HG03196 (cell line): ENCODE measurements around the gene LY6G5B.

Experiments used
- ATAC-seq: cut with Tn5 transposase; IDR thresholded peaks from one replicate; pipeline ENCODE4 v1.9.1; 2021; ENCODE audit not compliant: unreplicated experiment

The LY6G5B gene

DNA sequence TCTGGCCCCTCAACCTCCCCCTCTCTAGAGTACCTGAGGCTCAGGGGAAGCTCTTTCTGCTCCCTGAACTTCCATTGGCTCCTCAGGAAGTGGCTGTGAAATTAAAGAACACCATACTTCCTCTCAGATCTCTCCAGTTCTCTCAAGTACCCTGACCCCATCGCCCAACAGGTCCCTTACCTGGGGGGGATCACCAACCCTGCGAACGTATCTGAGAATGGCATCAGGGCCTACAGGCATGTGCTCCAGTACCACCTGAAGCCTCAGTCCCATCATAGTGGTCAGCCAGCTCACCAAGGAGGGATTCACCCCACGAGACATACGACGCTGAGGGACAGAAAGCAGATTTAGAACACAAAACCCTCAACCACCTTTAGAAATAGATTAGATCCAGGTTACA, 29.2 kb upstream of the LY6G5B start:
- ATAC-seq, result no peak

DNA sequence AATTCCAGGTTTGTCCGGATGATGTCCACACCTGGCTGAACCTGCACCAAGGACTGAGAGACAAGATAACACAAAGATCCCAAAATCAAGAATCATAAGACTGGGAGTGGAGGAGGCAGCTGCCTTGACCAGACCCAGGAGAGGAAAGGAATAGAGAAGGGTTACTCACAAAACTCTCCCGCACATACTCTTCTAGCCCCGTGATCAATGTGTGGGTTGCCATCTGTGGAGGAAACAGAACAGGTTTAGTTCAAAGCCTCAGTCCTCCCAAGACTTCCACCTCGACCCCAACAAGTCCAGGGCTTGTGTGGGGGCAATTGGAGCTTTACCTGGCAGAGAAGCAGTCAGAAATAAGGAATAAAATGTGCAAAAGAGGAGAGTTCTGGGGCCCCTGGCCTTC, 28.4 kb upstream of the LY6G5B start:
- ATAC-seq, result no peak

DNA sequence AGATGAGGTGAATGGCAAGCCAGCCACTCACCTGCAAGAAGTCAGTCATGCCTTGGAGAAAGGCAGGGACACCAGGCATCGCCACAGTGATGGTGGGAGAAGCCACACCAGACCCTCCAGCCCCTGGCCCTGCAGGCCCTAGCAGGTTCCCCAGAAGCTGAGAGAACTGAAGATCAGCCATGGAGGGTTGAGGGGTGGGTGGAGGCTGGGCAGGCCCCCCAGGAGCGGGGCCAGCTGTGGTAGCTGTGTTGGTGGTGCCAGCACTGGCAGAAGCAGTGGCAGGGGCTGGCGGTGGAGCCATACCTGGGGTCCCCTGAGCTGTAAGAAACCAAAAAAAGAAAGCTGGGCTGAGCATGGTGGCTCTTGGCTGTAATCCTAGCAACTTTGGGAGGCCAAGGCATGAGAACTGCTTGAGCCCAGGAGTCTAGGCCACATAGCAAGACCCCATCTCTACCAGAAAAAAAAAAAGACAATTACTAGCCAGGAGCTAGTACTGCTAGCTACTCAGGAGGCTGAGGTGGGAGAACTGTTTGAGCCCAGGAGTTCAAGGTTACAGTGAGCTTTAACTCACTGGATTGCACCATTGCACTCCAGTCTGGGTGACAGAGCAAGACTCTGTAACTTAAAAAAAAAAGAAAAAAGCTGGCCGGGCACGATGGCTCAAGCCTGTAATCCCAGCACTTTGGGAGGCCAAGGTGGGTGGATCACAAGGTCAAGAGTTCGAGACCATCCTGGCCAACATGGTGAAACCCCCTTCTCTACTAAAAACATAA, 26.8 kb upstream of the LY6G5B start:
- no peak for ATAC-seq

DNA sequence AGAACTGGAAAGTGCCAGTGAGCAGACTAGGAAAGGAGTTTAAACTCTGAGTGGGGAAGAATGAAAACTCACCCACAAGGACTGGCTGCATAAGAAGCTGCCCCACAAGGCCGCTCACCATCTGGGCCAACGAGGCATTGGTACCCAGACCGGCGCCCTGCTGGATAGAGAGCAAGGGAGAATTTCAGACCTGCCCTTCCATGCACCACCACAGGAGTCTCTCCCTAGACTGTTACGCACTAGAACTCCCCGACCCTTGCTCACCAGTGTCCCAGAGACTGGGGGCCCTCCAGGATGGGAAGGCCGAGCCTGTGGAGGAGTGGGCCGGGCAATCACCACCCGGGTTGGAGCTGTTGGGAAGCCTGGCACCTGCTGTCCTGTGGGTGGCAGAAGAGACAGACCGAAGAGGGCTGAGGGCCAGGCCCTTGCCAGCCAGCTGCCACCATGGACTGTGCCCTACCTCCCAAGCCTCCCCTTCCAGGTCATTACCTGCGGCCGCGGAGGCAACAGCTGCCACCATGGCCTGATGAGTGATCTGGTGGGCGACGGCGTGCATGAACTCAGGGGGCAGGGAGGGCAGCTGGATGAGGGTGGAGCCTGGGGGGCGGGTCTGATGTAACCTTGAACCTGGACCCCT, 25.8 kb upstream of the LY6G5B start:
- no peak for ATAC-seq

DNA sequence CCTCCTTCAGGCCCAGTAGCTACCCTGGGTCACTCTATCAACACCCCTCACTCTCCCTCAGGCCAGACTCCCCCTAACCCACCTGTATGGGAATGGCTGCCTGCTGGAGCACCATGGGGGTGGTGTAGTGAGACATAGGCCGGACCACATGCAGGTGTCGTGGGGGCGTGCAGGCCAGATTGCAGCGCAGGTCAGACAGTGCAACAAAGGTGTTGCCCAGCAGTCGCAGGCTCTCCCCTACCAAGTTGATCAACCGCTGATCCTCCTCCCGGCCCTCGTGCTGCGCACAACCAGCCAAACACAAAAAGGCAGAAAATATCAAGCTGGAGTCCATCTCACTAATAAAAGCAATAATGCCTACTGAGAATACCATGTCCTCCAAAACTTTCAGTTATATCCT, 24.5 kb upstream of the LY6G5B start:
- ATAC-seq, result no peak

DNA sequence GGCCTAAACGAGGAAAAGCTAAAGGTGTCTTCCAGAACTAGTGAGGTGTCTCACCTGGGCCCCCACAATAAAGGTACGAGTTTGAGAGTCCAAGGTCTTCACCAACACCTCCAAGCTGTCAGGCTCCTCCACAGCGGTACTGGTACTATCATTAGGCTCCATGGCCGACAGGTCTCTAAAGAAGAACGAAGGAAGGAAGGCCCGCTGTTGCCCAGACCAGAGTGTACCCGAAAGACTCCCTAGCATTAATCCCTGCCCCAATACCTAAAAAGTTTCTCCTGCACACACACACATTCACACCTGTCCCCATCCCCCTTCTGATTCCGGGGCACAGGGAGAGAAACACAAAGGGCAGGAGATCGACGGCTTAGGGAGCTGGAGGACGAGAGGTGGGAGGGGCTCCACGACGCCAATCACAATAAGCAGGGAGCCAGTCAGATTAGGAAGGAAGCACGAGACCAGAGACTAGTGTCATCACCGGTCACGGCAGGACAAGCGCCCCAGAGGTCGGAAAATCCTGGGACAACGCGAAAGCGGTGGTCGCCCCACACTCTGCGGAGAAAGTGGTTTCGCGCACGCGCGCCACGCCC, 18.1 kb upstream of the LY6G5B start:
- peak; percentile 26 for ATAC-seq

DNA sequence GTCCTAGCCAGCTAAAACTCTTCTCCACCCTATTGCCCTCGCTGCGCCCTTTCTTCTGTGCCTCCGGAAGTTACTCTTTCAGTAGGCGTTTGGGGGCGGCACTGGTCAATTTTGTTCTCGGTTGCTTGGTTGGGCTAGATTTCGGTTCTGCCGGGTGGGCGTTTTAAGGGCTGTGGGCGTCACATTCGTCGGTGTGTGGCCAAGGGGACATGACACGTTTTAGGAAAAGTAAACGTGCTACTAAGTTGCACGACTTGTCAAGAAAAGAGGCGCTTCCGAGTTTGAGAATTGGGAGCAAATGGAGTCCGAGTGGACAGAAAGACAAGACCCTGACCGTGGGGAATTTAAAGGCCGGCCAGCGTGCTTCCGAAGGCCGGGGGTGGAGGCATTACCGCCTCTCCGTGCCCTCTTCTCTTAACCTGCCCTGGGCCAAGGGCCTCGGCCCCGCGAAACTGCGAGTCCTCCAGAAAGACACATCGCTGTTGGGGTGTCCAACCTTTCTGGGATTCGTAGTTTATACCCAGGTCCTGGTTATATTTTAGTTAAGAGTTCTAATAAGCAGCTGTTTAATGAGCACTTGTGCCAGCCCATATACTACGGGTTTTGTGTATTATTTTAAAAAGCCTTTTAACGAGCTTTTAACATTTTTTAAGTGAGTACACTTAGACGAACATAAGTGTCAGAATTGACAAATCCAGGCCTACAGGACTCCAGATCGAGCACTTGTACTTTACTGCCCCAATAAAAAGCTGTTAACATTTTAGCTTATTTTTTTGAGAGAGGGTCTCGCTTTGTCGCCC, 16.7 kb upstream of the LY6G5B start:
- peak; percentile 64 for ATAC-seq

DNA sequence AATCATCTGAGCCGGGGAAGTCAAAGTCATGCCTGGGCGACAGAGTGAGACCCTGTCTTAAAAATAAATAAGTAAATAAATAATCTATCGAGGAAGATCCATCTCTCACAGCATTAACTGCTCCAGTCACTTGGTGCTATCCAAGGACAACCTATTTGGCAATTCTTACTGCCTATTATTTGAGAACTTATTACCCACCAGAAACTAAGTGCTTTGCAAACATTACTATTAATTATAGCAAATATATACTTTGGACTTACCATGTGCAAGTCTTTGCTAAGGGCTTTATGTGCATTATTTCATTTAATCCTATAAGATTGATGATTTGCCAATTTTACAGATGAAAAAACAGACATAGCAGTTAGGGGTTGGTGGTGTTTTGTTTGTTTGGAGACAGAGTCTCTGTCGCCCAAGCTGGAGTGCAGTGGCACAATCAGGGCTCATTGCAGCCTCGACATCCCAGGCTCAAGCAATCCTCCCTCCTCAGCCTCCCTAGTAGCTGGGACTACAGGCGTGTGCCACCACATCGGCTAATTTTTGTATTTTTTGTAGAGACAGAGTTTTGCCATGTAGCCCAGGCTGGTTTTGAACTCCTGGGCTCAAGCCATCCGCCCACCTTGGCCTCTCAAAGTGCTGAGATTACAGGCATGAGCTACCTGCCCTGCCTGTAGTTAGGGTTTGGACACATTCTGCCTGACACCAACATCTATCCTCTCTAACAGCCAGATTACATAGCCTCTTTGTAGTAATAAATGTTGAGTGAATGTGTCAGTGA, 15.0 kb upstream of the LY6G5B start:
- ATAC-seq, result no peak

DNA sequence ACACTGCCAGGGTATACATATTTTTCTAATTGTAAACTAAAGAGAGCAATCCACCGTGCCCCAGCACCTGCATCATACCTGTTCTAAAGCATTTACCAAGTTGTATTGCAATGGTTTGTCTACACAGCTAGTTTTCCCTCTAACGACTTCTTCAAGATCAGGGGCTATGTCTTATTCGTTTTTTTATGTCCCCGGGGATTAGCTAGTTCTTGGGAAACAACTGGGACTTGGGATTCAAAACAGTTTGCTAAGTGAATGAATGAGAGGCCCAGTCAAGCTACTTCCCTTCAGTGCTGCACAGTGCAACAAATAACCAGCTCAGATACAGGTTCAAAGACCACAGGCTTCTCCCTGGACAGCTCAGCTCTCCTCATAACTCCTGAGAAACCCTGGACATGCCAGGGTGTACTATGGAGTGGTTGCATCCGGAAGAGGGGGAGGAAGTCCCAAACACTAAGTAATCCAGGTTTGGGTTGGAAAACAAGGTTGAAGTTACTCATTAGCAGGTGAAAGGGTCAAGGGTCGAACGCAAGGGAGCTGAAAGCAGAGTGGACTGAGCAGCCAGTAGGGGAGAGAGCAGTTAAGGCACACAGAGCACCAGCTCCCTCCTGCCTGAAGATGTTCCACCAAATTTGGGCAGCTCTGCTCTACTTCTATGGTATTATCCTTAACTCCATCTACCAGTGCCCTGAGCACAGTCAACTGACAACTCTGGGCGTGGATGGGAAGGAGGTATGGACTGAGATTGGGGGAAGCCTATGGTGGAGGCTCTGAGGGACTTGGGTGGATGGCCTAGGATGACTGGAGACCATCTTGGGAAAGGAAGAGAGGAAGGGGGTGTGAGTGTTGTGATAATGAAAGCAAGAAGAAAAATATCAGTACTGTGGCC, 14.2 kb upstream of the LY6G5B start, which contains the start of gene APOM:
Gene APOM, plus strand, starts transcription at position 546 of the 889 bp plus-strand sequence. Its CDS starts 73 bp downstream, at position 619.
- no peak for ATAC-seq

DNA sequence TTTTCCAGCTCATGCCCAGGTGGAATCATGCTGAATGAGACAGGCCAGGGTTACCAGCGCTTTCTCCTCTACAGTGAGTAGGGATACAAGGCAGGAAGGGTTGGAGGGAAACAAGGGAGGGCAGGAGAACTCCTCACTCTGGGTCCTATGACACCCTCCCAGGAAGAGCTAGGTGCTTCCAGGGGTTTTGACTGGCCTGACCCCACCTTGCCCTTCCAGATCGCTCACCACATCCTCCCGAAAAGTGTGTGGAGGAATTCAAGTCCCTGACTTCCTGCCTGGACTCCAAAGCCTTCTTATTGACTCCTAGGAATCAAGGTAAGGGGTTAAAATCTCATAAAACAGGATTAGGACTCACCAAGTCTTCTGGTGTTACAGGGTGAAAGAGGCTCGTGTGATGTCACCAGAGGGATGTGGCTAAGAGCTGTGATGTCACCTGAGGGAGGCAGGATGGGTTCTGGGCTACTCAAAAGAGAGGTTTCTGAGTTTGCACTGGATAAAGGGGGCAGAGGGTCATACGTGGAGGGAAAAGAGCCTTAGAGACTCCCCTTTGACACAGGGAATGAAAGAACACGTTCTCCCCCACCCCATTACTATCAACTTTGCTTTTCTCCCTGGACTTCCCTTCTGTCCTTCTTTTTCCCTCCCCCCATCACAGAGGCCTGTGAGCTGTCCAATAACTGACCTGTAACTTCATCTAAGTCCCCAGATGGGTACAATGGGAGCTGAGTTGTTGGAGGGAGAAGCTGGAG, 12.2 kb upstream of the LY6G5B start:
- ATAC-seq, result no peak

DNA sequence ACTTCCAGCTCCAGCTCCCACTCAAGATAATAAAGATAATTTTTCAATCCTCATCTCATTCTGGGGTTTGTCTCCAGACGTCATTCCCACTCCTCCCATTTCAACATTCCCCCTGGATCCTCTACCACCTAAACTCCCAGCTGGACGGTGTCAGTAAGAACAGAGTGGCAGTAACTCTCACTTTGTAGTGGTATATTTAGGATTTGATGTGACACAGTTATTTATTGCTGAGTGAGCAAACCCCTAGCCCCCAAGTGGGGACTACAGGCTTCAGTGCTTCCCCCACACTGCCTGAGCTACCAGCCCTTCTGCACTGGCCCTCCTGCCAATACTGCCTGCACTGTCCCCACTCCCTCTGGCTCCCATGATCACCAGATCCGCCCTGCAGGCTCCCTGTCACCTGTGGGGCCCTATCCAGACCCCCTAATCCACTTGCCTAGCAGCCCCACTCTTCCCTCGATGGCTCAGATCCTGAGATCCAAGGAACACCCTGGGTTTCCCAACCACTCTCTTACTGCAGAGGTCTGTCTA, 11.6 kb upstream of the LY6G5B start:
- ATAC-seq, result no peak

DNA sequence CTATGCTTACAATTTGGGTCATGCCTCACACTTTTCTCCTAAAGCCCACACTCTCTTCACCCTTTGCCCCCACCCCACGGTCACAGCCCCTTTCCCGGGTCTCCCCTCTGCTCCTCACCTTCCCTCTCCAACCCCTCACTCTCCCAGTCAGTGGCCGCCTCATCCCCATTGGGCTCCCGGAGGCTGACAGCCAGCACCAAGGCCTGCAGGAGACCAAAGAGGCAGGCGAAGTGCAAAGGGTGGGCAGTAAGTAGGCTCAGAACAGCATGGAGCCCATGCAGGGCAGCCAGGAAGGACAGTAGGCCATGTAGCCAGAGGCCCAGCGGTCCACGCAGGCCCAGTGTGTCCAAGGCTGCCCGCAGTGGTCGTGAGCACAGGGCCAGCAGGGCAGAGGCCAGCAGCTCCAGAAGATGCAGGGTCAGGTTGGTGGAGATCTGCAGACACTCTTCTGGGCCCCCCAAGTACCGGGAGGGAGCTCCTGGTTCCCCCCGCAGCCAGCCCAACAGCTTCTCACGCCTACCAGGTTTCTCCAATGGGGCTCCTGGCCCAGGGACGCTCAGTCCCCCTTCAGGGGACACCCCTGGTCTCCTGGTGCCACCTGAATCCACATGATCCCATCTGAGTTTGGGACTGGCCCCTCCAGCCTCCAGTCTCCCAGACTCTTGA, 10.7 kb upstream of the LY6G5B start:
- ATAC-seq, result no peak

DNA sequence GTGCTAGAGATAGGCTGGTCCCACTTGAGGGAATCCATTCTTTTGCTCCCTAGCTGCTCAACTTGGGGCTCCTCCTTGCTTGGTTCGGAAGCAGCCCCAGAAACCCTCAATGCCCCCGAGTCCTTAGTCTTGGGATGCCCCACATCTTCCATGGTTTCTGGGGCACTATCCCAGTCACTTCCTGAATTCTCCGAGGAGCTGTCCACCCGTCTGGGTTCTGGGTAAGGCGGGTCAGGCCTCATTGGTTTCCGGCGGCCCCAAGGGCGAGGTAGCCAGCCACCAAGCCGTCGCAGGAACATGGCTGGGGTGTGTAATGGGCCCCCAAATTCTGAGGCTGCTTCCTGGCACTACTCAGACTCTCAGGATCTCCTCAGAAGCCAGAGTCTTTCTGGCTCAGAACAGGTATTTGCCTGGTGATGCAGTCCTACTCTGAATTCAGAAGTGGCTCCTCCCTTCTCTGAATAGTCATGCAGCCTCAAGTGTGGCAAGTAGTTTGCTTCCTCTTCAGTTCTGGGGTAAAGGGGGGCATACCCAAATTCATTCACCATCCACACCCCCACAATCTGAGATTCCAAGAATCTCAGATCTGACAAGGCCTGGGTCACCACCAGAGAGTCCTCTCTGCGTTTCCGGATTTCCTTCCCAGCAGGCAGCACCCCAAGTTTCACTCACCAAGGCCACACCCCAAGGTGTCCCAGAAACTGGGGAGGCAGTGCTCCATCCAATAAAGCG, 10.0 kb upstream of the LY6G5B start:
- ATAC-seq, result no peak

DNA sequence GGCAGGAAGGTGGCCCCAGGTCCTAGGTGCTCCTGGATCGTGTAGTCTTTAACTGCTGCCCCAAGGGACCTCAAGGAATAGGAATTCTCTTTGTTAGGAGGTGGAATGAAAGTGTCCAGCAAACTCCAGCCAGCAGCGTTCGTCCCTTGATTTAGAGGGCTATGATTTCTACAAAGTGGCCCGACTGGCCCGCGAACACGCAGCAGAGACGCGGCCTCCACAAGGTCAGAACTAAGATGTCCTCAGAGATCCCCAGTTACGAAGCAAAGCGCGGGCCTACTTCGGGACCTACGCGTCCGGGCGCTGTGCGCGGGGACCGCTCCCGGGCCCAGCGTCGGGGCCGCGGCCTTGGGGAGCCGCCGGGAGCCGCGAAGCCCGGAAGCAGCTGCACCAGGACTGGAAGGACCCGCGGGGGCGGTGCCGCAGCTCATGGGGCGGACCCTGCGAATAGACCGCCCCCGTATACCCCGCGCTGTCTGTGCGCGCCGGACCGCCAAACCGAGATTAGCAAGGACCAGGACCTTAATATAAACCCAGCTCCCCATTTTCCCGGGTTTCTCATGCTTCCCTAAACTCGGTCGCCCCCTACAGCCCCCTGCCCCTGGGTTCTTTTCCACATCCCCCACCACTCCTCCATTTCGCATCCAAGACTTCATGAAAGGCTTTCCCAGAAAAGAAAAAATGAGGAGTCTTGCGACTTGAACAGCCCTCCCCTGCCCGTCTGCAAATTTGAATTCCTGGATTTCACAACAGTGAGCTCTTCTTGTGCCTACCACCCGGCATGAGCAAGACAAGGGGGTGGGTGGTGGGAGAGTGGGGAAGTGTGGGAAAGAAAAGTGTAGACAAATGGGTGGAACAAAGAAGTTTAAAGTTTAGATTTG, 9.2 kb upstream of the LY6G5B start, which contains the start of gene C6orf47:
Gene C6orf47, minus strand, starts transcription at position 398 of the 881 bp plus-strand sequence. CDS start 831 bp downstream, outside the sequence.
- no peak for ATAC-seq

DNA sequence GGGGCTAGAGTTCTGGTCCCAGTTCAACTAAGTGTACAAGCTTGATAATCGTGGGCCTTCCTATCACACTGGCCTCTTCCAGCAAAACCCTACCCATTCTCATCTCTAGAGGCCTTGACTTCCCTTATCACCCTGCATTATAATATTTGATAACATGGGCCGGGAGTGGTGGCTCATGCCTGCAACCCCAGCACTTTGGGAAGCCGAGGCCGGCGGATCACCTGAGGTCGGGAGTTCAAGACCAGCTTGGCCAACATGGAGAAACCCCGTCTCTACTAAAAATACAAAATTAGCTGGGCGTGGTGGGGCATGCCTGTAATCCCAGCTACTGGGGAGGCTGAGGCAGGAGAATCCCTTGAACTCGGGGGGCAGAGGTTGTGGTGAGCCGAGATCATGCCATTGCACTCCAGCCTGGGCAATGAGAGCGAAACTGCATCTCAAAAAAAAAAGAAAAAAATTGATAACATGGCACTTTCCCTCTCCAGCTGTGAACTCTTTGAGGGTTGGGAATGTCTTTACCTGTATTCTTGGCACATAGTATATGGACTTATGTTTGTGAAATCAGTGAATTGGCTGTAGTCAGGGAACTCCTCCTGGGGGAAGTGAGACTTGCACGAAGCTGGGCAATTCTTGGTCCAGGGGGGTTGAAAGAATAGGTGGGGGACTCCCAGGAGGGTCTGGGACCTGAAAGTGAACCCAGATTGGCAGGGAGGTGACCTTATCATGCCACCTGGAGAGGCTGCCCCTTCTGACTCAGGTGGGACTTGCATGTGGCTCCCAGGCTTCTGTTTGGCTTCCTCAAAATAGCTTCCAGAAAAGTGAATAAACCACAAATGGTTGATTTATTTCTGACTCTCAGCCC, 8.3 kb upstream of the LY6G5B start:
- ATAC-seq, result no peak
